CMK (cell line): ENCODE results near the gene OR8D2.
"Not testable (repeated sequence)": the region's sequence is repeated elsewhere in the genome, so short reads cannot be mapped to it uniquely, and the experiment has no call there.

Experiments used
- DNase-seq: peaks from one replicate; pipeline ENCODE4 v3.0.0-alpha.2; 2010; ENCODE audit warnings: low read depth

OR8D2 gene

GRCh38 chr11:124285610-124286344, 34.2 kb downstream of the OR8D2 start:
- DNase-seq: no peak

DNA sequence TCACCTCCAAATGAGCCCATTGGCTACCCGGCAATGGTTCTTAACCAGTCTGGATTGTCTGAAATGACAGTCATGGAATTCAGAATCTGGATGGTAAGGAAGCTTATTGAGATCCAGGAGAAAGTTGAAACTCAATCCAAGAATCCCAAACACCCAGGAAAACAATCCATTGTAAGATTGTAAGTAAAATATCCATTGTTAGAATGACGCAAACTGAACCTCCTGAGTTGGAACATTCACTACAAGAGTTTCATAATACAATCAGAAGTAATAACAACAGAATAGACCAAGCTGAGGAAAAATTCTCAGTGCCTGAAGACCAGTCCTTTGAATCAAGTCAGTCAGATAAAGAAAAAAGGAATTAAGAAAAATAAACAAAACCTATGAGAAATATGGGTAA, 41.7 kb downstream of the OR8D2 start:
- no peak for DNase-seq

DNA sequence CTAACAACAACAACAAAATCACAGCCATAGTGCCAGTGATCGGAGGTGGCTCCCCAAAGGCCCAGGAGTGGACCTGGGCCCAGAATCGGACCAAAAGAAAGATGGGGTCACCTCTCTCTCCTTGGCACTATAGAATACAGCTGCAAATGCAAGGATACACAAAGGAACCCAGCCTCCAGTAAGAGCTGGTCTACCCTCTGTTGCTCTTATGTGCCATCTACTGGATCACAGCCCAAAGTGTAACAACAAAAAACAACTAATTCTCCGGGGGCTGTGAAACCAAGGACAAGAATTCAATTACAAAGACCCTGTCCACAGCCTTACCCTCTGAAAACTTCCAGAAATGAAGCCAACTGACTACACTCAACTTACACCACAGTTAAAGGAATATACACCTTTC, 42.2 kb downstream of the OR8D2 start:
- no peak for DNase-seq

- DNase-seq: no peak
These were observed 42.8 kb downstream of the OR8D2 start for GRCh38 chr11:124277207-124277606.

GRCh38 chr11:124276081-124276480, 43.9 kb downstream of the OR8D2 start:
- DNase-seq: peak; percentile 66

GRCh38 chr11:124274000-124274399, 46.0 kb downstream of the OR8D2 start:
- DNase-seq: no peak

DNA sequence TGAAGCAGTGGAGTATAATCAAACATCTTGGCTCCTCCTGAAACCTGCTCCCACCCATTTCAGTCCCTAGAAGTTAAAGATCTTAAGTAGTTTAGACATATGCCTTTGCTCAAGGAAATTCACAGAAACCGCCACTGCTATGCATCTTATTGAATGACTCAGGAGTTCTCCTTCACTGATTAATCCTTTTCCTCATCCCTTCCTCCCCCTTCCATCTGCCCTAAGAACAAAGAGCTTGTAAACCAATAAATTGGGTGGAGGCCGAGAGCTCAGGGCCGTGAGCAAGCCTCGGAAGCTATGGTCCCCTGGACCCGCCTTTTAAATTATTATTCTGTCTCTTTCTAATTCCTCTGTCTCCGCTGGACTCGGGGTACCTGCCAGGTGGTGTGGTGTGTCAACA, 49.1 kb downstream of the OR8D2 start:
- not testable (repeated sequence) for DNase-seq
